ES-I3 (cell line): ENCODE data around the gene STEAP1B.
"Not testable (repeated sequence)": the region's sequence is repeated elsewhere in the genome, so short reads cannot be mapped to it uniquely, and the experiment has no call there.

Experiments used
- H3K36me3 ChIP-seq: 2 replicates; pipeline ENCODE4 v1.6.1; 2013; ENCODE audit warnings: mild to moderate bottlenecking, low read length, control low read depth, moderate library complexity; ENCODE audit not compliant: insufficient read depth
- H3K4me1 ChIP-seq: 2 replicates; pipeline ENCODE4 v1.6.1; 2013; ENCODE audit warnings: mild to moderate bottlenecking, control low read depth, low read length; ENCODE audit not compliant: insufficient read depth
- H3K9ac ChIP-seq: 2 replicates; pipeline ENCODE4 v1.6.1; 2013; ENCODE audit warnings: low read depth, mild to moderate bottlenecking, low read length, moderate library complexity
- H3K9me3 ChIP-seq: 2 replicates; pipeline ENCODE4 v1.6.1; 2013; ENCODE audit warnings: mild to moderate bottlenecking, low read length, moderate library complexity; ENCODE audit not compliant: control insufficient read depth, insufficient read depth

Gene STEAP1B

DNA sequence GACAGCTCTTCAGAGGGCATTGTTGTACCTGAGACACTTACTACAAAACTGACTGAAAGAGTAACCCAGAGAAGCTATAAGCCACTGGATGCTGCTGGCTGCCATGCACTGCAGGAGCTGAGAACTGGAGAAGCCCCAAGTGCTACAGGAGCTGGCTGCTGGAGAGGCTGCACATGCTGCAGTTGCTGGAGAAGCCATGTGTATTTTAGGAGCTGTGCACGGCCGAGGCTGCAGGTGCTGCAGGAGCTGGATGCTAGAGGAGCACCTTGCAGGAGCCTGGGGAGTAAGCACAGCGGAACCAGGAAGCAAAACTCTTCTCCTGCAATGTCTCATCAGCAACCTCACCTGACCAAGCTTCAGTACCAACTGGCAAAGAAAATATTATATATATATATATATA, 45.5 kb downstream of the STEAP1B start:
- Histone ChIP-seq H3K36me3 (no peaks in the 10 kb centered on the region), H3K4me1 (peaks cover 6% of the 10 kb centered on the region; the same call in 1 of the 2 replicates), H3K9ac (no peak overlapping the region), H3K9me3 (no peaks in the 10 kb centered on the region)

DNA sequence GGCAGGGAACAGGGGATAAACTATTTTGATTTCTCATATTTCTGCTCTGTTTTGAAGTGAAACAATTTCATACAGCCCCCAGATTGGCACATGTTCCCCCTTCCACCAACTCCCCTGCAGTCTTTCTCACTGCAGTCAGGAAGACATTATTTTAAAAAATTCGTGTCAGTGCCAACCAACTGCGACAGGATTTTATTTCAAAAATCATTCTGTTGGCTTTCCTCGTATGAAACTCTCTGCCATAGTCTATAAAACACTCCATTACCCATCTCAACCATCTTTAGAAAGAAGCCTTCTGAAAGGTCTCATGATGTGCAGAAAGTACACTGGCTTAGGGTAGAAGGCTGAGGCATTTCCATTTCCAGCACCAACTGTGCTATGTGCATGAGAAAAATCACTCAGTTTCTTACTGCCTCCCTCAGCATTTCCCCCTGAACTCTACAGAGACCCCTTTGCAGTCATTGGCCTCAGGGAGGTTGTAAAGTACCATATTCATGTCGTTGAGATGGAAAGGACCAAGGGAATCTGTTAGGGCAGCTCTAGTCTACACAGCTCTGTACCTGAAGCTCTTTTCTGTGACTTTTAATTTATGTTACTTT, 46.9 kb downstream of the STEAP1B start:
- Histone ChIP-seq H3K9ac (no peak overlapping the region), H3K4me1 (peaks cover 6% of the 10 kb centered on the region; the same call in 1 of the 2 replicates), H3K36me3 (no peaks in the 10 kb centered on the region), H3K9me3 (no peaks in the 10 kb centered on the region)

DNA sequence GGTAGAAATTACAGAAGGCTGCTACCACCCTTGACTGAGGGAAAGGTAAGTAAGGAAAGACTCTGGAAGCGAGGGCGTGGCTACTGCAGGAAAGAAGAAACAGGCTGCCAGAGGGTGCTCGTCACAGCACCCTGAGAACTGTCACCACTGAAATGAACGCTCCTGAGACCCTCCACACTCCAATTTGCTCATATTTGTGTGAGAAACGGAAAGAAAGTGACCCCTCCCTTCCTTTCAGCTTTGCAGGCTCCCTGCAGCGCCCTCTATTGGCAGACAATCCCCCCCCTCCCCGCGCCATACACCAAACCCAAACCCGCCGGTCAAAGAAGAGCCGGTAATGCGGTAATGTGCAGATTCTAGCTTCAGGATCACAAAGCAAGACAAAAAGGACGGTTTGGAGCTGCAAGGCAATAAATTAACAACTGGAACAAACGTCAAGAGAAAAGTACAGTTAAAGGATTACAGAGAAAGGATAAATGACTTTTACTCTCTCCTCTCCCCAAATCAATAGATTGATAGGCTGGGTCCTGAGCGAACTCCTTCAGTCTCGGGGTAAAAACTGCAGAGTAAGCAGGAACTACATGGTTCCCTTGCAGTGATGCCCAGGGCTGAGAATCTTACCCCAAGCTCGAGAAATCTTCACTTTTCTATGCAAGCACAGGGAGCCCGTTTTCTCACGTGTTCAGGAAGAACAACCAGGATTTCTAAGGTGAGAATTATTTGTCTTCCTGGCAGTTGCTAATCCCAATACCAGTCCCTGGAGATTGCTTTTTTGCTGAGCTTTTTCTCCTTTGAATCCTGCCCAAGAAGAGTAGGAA, 47.6 kb downstream of the STEAP1B start:
- no peaks in the 10 kb centered on the region for H3K9me3 ChIP-seq
- no peaks in the 10 kb centered on the region for H3K36me3 ChIP-seq
- H3K4me1 ChIP-seq, result peaks cover 6% of the 10 kb centered on the region; the same call in 1 of the 2 replicates
- peak overlapping the region; percentile 35; the same call in 1 of the 2 replicates for H3K9ac ChIP-seq

DNA sequence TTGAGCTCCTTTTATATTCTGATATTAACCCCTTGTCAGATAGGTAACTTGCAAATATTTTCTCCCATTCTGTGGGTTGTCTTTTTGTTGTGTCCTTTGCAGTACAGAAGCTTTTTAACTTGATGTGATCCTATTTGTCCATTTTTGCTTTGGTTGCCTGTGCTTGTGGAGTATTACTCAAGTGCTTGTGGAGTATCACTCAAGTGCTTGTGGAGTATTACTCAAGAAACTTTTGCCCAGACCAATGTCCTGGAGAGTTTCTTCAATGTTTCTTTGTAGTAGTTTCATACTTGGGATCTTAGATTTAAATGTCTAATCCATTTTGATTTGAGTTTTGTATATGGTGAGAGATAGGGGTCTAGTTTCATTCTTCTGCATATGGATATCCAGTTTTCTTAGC, 50.0 kb downstream of the STEAP1B start:
- not testable (repeated sequence) for H3K9me3 ChIP-seq, H3K36me3 ChIP-seq, H3K9ac ChIP-seq
- peaks cover 12% of the 10 kb centered on the region; the same call in 1 of the 2 replicates for H3K4me1 ChIP-seq

GRCh38 chr7:22447762-22448161, 52.2 kb downstream of the STEAP1B start:
- Histone ChIP-seq H3K9ac (no peak overlapping the region), H3K4me1 (peaks cover 9% of the 10 kb centered on the region), H3K9me3 (no peaks in the 10 kb centered on the region), H3K36me3 (no peaks in the 10 kb centered on the region)

DNA sequence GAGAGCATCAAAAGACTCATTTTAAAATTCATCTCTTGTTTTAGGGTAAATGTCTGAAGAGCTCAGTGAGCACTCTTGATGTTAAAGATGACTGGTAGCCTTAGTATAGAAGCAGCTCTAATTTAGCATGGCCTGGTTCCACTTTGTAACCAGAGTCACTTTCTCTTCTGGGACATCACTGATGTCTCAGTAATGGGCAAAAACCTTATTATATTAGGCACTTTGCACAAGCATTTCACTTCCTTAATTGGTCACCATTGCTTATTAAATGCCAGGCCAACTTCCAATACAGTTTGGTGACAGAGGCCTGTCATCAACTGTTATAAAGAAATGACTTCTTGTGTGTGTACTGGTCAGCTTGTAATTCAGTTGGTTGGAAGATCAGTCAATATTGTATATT, 53.0 kb downstream of the STEAP1B start:
- H3K9ac ChIP-seq, result no peak overlapping the region
- no peaks in the 10 kb centered on the region for H3K36me3 ChIP-seq
- H3K4me1 ChIP-seq, result peaks cover 13% of the 10 kb centered on the region
- H3K9me3 ChIP-seq, result no peaks in the 10 kb centered on the region

DNA sequence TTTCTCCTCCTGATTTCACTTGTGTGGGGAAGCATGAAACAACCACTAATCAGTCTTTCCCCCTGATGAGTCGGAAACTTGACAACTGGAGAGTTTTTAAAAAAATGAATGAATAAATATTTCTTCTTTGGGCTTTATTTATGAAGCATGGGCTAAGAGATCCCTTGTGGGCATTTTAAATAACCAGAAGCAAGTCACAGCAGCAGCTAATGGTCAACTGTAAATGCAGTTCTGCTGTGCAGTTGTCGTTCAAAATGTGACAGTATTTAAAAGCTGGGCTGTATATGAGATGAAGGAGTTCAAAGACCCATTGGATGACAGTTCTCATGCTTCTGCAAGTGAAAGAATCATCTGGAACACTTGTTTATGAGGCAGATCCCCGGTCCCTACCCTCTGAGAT, 54.1 kb downstream of the STEAP1B start:
- Histone ChIP-seq H3K9ac (no peak overlapping the region), H3K9me3 (no peaks in the 10 kb centered on the region), H3K36me3 (no peaks in the 10 kb centered on the region), H3K4me1 (peaks cover 13% of the 10 kb centered on the region)

DNA sequence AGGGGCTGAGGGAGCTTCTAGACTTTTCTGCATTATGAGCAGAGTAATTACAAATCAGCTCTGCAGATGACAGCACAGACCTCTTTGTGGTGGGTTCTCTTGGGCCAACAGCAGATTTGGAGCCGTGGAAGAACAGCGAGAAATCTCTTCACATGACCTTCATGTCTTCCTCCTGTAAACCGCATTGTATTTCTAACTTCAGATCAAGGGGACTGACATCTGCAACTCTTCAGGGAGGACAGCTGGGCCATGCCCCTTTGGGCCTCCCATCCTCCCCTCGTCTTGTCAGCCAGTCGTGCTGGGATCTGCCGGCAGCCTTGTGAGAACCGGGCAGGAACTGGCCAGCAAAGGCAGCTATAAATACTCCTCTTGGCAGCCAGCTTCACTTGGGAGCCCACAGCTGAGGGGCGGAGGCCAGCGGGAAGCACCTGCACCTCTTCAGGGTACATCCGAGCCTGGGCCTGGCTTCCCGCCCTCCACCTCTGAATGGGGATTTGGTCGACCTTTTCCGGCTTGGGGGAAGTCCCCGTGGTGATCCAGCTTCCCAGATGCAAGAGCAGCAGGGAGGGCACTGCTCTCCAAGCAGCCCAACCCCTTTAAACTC, 54.7 kb downstream of the STEAP1B start:
- Histone ChIP-seq H3K9ac (no peak overlapping the region), H3K36me3 (no peaks in the 10 kb centered on the region), H3K4me1 (peaks cover 13% of the 10 kb centered on the region), H3K9me3 (no peaks in the 10 kb centered on the region)

GRCh38 chr7:22444181-22444971, 55.6 kb downstream of the STEAP1B start:
- Histone ChIP-seq H3K4me1 (peaks cover 13% of the 10 kb centered on the region), H3K9ac (no peak overlapping the region), H3K9me3 (no peaks in the 10 kb centered on the region), H3K36me3 (no peaks in the 10 kb centered on the region)

- H3K36me3 ChIP-seq, result no peaks in the 10 kb centered on the region
- no peak overlapping the region for H3K9ac ChIP-seq
- H3K9me3 ChIP-seq, result no peaks in the 10 kb centered on the region
- peaks cover 13% of the 10 kb centered on the region for H3K4me1 ChIP-seq
Observed at GRCh38 chr7:22443370-22444180, 56.4 kb downstream of the STEAP1B start.

GRCh38 chr7:22442882-22443369, 57.1 kb downstream of the STEAP1B start:
- Histone ChIP-seq H3K9me3 (no peaks in the 10 kb centered on the region), H3K36me3 (no peaks in the 10 kb centered on the region), H3K4me1 (peaks cover 13% of the 10 kb centered on the region), H3K9ac (no peak overlapping the region)

DNA sequence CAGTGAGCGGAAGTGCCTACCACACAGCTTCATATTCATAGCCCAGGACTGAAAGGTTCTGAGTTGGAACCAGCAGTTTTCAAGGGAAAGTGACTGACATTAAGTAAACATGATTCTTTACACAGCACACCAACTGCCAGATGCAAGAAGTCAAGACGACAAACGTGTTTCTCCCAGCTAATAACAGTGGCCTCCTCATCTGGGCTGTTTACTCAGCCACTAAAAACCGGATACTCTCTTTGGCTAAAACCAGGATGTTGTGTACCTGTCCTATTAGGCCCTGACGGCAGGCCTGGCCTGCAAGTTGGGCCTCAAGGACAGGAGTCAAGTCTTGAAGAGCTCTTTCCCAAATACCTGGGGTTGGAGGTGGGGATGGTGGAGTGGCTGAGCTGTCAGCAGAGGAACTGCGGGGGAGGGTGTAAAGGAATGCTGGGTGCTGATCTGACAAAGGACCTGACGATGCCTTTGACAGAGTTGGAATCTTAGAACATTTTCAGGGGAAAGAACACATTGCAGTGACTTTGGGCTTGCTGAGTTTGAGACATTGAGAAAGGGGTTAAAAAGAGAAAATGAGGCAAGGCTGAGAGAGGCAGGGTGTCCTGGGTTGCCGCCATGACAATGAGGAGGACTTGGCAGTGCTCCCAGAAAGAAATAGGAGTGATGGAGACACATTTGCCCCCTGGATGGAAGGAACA, 57.7 kb downstream of the STEAP1B start:
- Histone ChIP-seq H3K9me3 (no peaks in the 10 kb centered on the region), H3K9ac (no peak overlapping the region), H3K4me1 (peaks cover 13% of the 10 kb centered on the region)

DNA sequence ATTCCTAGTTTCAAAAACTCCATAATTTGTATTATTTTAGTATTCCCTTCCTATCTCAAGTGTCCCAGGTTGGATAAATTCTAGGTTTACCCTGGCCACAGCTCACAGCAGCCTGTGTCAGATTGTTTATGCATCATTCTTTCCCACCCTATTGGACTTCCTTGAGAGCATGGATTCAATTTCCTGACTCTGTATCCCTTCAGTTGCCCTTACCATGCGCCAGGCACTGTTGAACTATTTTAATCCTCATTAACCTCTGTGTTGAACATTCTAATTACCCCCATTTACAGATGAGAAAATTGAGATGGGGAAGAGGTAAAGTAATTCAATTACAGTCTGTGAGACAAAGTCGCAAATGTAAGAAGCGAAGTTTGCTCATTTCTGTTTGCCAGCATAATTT, 58.8 kb downstream of the STEAP1B start:
- H3K9me3 ChIP-seq, result no peaks in the 10 kb centered on the region
- H3K9ac ChIP-seq, result no peak overlapping the region
- H3K36me3 ChIP-seq, result no peaks in the 10 kb centered on the region
- H3K4me1 ChIP-seq, result peaks cover 10% of the 10 kb centered on the region

More for the DNA sequence above, 57.7 kb downstream of the STEAP1B start:
- H3K36me3 ChIP-seq, result no peaks in the 10 kb centered on the region
